ENCODE results near the gene PGA3.
A peak's percentile ranks its signal among the peaks of the same experiment; 100 is the strongest.
"Not testable (repeated sequence)": the region's sequence is repeated elsewhere in the genome, so short reads cannot be mapped to it uniquely, and the experiment has no call there.

PGA3 gene

GRCh38 chr11:61204502-61205059, 1.3 kb downstream of the PGA3 start:
- DNase-seq (ENCODE audit: insufficient read length, low spot score); FAIRE-seq: not testable (repeated sequence)

- not testable (repeated sequence) for FAIRE-seq; DNase-seq (ENCODE audit: insufficient read length, low spot score)
Measured at GRCh38 chr11:61207636-61208310, 4.5 kb downstream of the PGA3 start.

- DNase-seq (ENCODE audit: insufficient read length, low spot score); FAIRE-seq: not testable (repeated sequence)
Measured at GRCh38 chr11:61210629-61211028, 7.3 kb downstream of the PGA3 start.

GRCh38 chr11:61211327-61211952, 8.1 kb downstream of the PGA3 start:
- DNase-seq (ENCODE audit: insufficient read length, low spot score); FAIRE-seq: not testable (repeated sequence)

GRCh38 chr11:61212202-61212601, 8.9 kb downstream of the PGA3 start:
- not testable (repeated sequence) for DNase-seq (ENCODE audit: insufficient read length, low spot score); FAIRE-seq

- not testable (repeated sequence) for DNase-seq (ENCODE audit: insufficient read length, low spot score); FAIRE-seq
Measured at GRCh38 chr11:61213711-61214324, 10.5 kb downstream of the PGA3 start.

GRCh38 chr11:61218306-61218705, 15.0 kb downstream of the PGA3 start:
- DNase-seq (ENCODE audit: insufficient read length, low spot score), result not testable (repeated sequence)
- FAIRE-seq, result peak; percentile 35

- not testable (repeated sequence) for FAIRE-seq; DNase-seq (ENCODE audit: insufficient read length, low spot score)
Measured at GRCh38 chr11:61219016-61219415, 15.7 kb downstream of the PGA3 start.

- DNase-seq (ENCODE audit: insufficient read length, low spot score); FAIRE-seq: not testable (repeated sequence)
Measured at GRCh38 chr11:61222047-61222446, 18.7 kb downstream of the PGA3 start, which contains the start of gene PGA4. Gene PGA4, plus strand, starts transcription at chr11:61222347. Its CDS starts 54 bp downstream, at chr11:61222401.

- DNase-seq (ENCODE audit: insufficient read length, low spot score); FAIRE-seq: not testable (repeated sequence)
Measured at GRCh38 chr11:61222692-61223091, 19.4 kb downstream of the PGA3 start.

GRCh38 chr11:61226457-61227137, 23.3 kb downstream of the PGA3 start:
- DNase-seq (ENCODE audit: insufficient read length, low spot score); FAIRE-seq: not testable (repeated sequence)

- DNase-seq (ENCODE audit: insufficient read length, low spot score); FAIRE-seq: not testable (repeated sequence)
Measured at GRCh38 chr11:61229458-61229857, 26.1 kb downstream of the PGA3 start.

- not testable (repeated sequence) for DNase-seq (ENCODE audit: insufficient read length, low spot score); FAIRE-seq
Measured at GRCh38 chr11:61231033-61231432, 27.7 kb downstream of the PGA3 start.

GRCh38 chr11:61231585-61231984, 28.3 kb downstream of the PGA3 start:
- FAIRE-seq; DNase-seq (ENCODE audit: insufficient read length, low spot score): not testable (repeated sequence)

- DNase-seq (ENCODE audit: insufficient read length, low spot score); FAIRE-seq: not testable (repeated sequence)
Measured at GRCh38 chr11:61232548-61233145, 29.3 kb downstream of the PGA3 start.

GRCh38 chr11:61237130-61237529, 33.8 kb downstream of the PGA3 start:
- peak; percentile 33 for FAIRE-seq
- DNase-seq (ENCODE audit: insufficient read length, low spot score), result not testable (repeated sequence)

- FAIRE-seq; DNase-seq (ENCODE audit: insufficient read length, low spot score): not testable (repeated sequence)
Measured at GRCh38 chr11:61240288-61240687, 37.0 kb downstream of the PGA3 start.

- not testable (repeated sequence) for FAIRE-seq; DNase-seq (ENCODE audit: insufficient read length, low spot score)
Measured at GRCh38 chr11:61240875-61241274, 37.6 kb downstream of the PGA3 start, which contains the start of gene PGA5. Gene PGA5, plus strand, starts transcription at chr11:61241175. Its CDS starts 52 bp downstream, at chr11:61241227.

- FAIRE-seq; DNase-seq (ENCODE audit: insufficient read length, low spot score): not testable (repeated sequence)
Measured at GRCh38 chr11:61241526-61241925, 38.2 kb downstream of the PGA3 start.

All from GM19239 (cell line).